HFFc6 (cell line): ENCODE data around the gene CAPN1. TPM values are rescaled to one million over a fixed set of nuclear protein-coding genes. Genes with fewer than 3 reads are reported as not detected.
A peak's percentile ranks its signal among the peaks of the same experiment; 100 is the strongest.
"Not testable (repeated sequence)": the region's sequence is repeated elsewhere in the genome, so short reads cannot be mapped to it uniquely, and the experiment has no call there.

Experiments
- DNase-seq: peaks from one replicate; pipeline ENCODE4 v3.0.0-alpha.2; 2018
- H3K27ac Mint-ChIP-seq: 2 replicates; pipeline ENCODE4 v1.8.0; 2020; ENCODE audit warnings: mild to moderate bottlenecking, mixed read lengths
- H3K27me3 Mint-ChIP-seq: 2 replicates; pipeline ENCODE4 v1.8.0; 2021; ENCODE audit warnings: mild to moderate bottlenecking, moderate library complexity, mixed read lengths; ENCODE audit not compliant: insufficient read depth
- H3K36me3 Mint-ChIP-seq: 2 replicates; pipeline ENCODE4 v1.8.0; 2021; ENCODE audit warnings: low read depth, mixed read lengths
- H3K4me1 Mint-ChIP-seq: 2 replicates; pipeline ENCODE4 v1.8.0; 2020; ENCODE audit warnings: low read depth, mixed read lengths
- H3K4me3 Mint-ChIP-seq: 2 replicates; pipeline ENCODE4 v1.8.0; 2020; ENCODE audit warnings: mild to moderate bottlenecking, moderate library complexity, mixed read lengths
- H3K9me3 Mint-ChIP-seq: 2 replicates; pipeline ENCODE4 v1.8.0; 2020; ENCODE audit warnings: mild to moderate bottlenecking, mixed read lengths
- CTCF ChIP-seq: fragments of 200-600 bp; sonication (generic); IDR thresholded peaks from 2 replicates; pipeline ENCODE4 v1.5.0; 2021; ENCODE audit warnings: antibody characterized with exemption, mild to moderate bottlenecking
- total RNA-seq, 6 experiments: library from RNA; stranded (reverse); fragmentation: NEBNext Ultra II Directional; extraction: Animal tissue kit (Norgen Biotek cat#: 25700); gene quantifications; 2 replicates in 1 of 6; 3 replicates in 5 of 6; pipeline ENCODE4 v1.2.3, GENCODE V29; 2021

Gene CAPN1
- total RNA-seq, 6 experiments from 2014 or later, result 203 to 271 (median 231) TPM

GRCh38 chr11:65172600-65172999 lies 9.1 kb upstream of the CAPN1 start:
- Mint-ChIP-seq H3K9me3 (no peaks in the 10 kb centered on the region), H3K27ac (no peak overlapping the region), H3K4me1 (peaks cover 27% of the 10 kb centered on the region), H3K36me3 (no peaks in the 10 kb centered on the region), H3K4me3 (no peak overlapping the region), H3K27me3 (no peaks in the 10 kb centered on the region; the same call in 1 of the 2 replicates)
- DNase-seq, result no peak
- TF ChIP-seq CTCF, result no peak

GRCh38 chr11:65174571-65175010 lies 7.1 kb upstream of the CAPN1 start:
- Mint-ChIP-seq H3K4me1 (peaks cover 13% of the 10 kb centered on the region), H3K27ac (peak overlapping the region; percentile 61; the same call in 1 of the 2 replicates)
- H3K27me3 Mint-ChIP-seq, H3K9me3 Mint-ChIP-seq, H3K4me3 Mint-ChIP-seq, H3K36me3 Mint-ChIP-seq: not testable (repeated sequence)
- DNase-seq, result peak; percentile 74

- peak overlapping the region; percentile 54; the same call in 1 of the 2 replicates for H3K27ac Mint-ChIP-seq
- TF ChIP-seq CTCF, result peak; percentile 80
- H3K4me1 Mint-ChIP-seq, result peaks cover 22% of the 10 kb centered on the region
- H3K9me3 Mint-ChIP-seq, result no peaks in the 10 kb centered on the region
- peaks cover 1% of the 10 kb centered on the region; the same call in 1 of the 2 replicates for H3K27me3 Mint-ChIP-seq
- peaks cover 5% of the 10 kb centered on the region for H3K36me3 Mint-ChIP-seq
- peak overlapping the region; percentile 93 for H3K4me3 Mint-ChIP-seq
- DNase-seq, result peak; percentile 56
These were observed 705 bp upstream of the CAPN1 start for GRCh38 chr11:65180877-65181568.

GRCh38 chr11:65182258-65183170 lies 786 bp downstream of the CAPN1 start:
- H3K4me1 Mint-ChIP-seq, result peaks cover 22% of the 10 kb centered on the region
- no peak for TF ChIP-seq CTCF
- peak overlapping the region; percentile 79 for H3K27ac Mint-ChIP-seq
- DNase-seq, result peak; percentile 8
- H3K4me3 Mint-ChIP-seq, result peak overlapping the region; percentile 98
- H3K9me3 Mint-ChIP-seq, result no peaks in the 10 kb centered on the region
- peaks cover 11% of the 10 kb centered on the region for H3K36me3 Mint-ChIP-seq
- peaks cover 1% of the 10 kb centered on the region; the same call in 1 of the 2 replicates for H3K27me3 Mint-ChIP-seq

- peaks cover 22% of the 10 kb centered on the region for H3K4me1 Mint-ChIP-seq
- H3K9me3 Mint-ChIP-seq, result no peaks in the 10 kb centered on the region
- no peak for TF ChIP-seq CTCF
- peaks cover 11% of the 10 kb centered on the region for H3K36me3 Mint-ChIP-seq
- no peak overlapping the region for H3K27ac Mint-ChIP-seq
- H3K4me3 Mint-ChIP-seq, result peak overlapping the region; percentile 98
- DNase-seq, result no peak
- H3K27me3 Mint-ChIP-seq, result peaks cover 1% of the 10 kb centered on the region; the same call in 1 of the 2 replicates
These were observed 1.6 kb downstream of the CAPN1 start for GRCh38 chr11:65183201-65183891.
